Activated CD4-positive, alpha-beta memory T cell treated with anti-CD3 and anti-CD28 coated beads for 36 hours (primary cell): ENCODE results near the gene RPRML. TPM values are rescaled to one million over a fixed set of nuclear protein-coding genes. Genes with fewer than 3 reads are reported as not detected.
"Not testable (repeated sequence)": the region's sequence is repeated elsewhere in the genome, so short reads cannot be mapped to it uniquely, and the experiment has no call there.

Source experiments
- CTCF ChIA-PET: fragments of 350-600 bp; sonication (Branson Sonifier 250); formaldehyde crosslinking; loops from one replicate; lab custom pipeline; 2021; ENCODE audit warnings: antibody characterized with exemption, inconsistent platforms; lab: Charles Lee
- POLR2A ChIA-PET: fragments of 350-600 bp; sonication (Branson Sonifier 250); formaldehyde crosslinking; loops from one replicate; lab custom pipeline; 2021; ENCODE audit warnings: antibody characterized with exemption; lab: Charles Lee
- DNase-seq: peaks from one replicate; pipeline ENCODE4 v3.0.0-alpha.2; 2020
- H3K27ac Mint-ChIP-seq: one replicate; pipeline ENCODE4 v1.8.0; 2021; ENCODE audit warnings: mixed read lengths
- H3K27me3 Mint-ChIP-seq: one replicate; pipeline ENCODE4 v1.8.0; 2021; ENCODE audit warnings: mixed read lengths
- H3K36me3 Mint-ChIP-seq: one replicate; pipeline ENCODE4 v1.8.0; 2021; ENCODE audit warnings: mixed read lengths
- H3K4me1 Mint-ChIP-seq: one replicate; pipeline ENCODE4 v1.8.0; 2021; ENCODE audit warnings: low read depth, mixed read lengths
- H3K4me3 Mint-ChIP-seq: one replicate; pipeline ENCODE4 v1.8.0; 2021; ENCODE audit warnings: mild to moderate bottlenecking, mixed read lengths
- H3K9me3 Mint-ChIP-seq: one replicate; pipeline ENCODE4 v1.8.0; 2021; ENCODE audit warnings: mixed read lengths
- intact Hi-C: fragments of 100-400 bp; cut with micrococcal nuclease; formaldehyde crosslinking; loops from one replicate; pipeline ENCODE4 v1.15.1; 2023
- total RNA-seq, 2 experiments: library from RNA; stranded (reverse); gene quantifications; one replicate each; pipeline ENCODE4 v1.2.3, GENCODE V29; 2021

RPRML gene
- total RNA-seq, 2 experiments from 2014 or later = not detected

- H3K9me3 Mint-ChIP-seq, CTCF ChIA-PET, H3K27ac Mint-ChIP-seq, H3K4me1 Mint-ChIP-seq, H3K4me3 Mint-ChIP-seq, DNase-seq, intact Hi-C loops, H3K36me3 Mint-ChIP-seq: not testable (repeated sequence)
- POLR2A ChIA-PET = interaction anchor here (0.6 kb wide), 1 partner anchor 148 kb away, joined by 3 read pairs; no protein-coding TSS in a partner anchor
- H3K27me3 Mint-ChIP-seq = peaks cover 11% of the 10 kb centered on the region
Observed at GRCh38 chr17:46987927-46988326, 8.9 kb upstream of the RPRML start.

GRCh38 chr17:46986366-46986765 lies 7.3 kb upstream of the RPRML start:
- H3K9me3 Mint-ChIP-seq = no peaks in the 10 kb centered on the region
- H3K4me3 Mint-ChIP-seq = no peak overlapping the region
- intact Hi-C loops = no loop called here
- H3K4me1 Mint-ChIP-seq = no peaks in the 10 kb centered on the region
- no peak overlapping the region for H3K27ac Mint-ChIP-seq
- CTCF ChIA-PET = no interaction called here
- POLR2A ChIA-PET = no interaction called here
- DNase-seq = no peak
- H3K27me3 Mint-ChIP-seq = peaks cover 11% of the 10 kb centered on the region
- no peaks in the 10 kb centered on the region for H3K36me3 Mint-ChIP-seq

- CTCF ChIA-PET = no interaction called here
- DNase-seq = no peak
- H3K27me3 Mint-ChIP-seq = peaks cover 21% of the 10 kb centered on the region
- H3K36me3 Mint-ChIP-seq = no peaks in the 10 kb centered on the region
- peaks cover 2% of the 10 kb centered on the region for H3K4me1 Mint-ChIP-seq
- no peak overlapping the region for H3K27ac Mint-ChIP-seq
- intact Hi-C loops = no loop called here
- no peaks in the 10 kb centered on the region for H3K9me3 Mint-ChIP-seq
- POLR2A ChIA-PET = no interaction called here
- no peak overlapping the region for H3K4me3 Mint-ChIP-seq
Observed at GRCh38 chr17:46984892-46985291, 5.8 kb upstream of the RPRML start.

GRCh38 chr17:46984341-46984740 lies 5.3 kb upstream of the RPRML start:
- Mint-ChIP-seq H3K27ac (no peak overlapping the region), H3K4me1 (peaks cover 4% of the 10 kb centered on the region), H3K4me3 (no peak overlapping the region), H3K9me3 (no peaks in the 10 kb centered on the region), H3K27me3 (peaks cover 24% of the 10 kb centered on the region), H3K36me3 (no peaks in the 10 kb centered on the region)
- intact Hi-C loops = no loop called here
- no peak for DNase-seq
- POLR2A ChIA-PET = no interaction called here
- CTCF ChIA-PET = no interaction called here

- ChIA-PET POLR2A (no interaction called here), CTCF (no interaction called here)
- no peak overlapping the region for H3K27ac Mint-ChIP-seq
- DNase-seq = no peak
- no peaks in the 10 kb centered on the region for H3K36me3 Mint-ChIP-seq
- intact Hi-C loops = no loop called here
- peaks cover 4% of the 10 kb centered on the region for H3K4me1 Mint-ChIP-seq
- H3K4me3 Mint-ChIP-seq = no peak overlapping the region
- peaks cover 25% of the 10 kb centered on the region for H3K27me3 Mint-ChIP-seq
- no peaks in the 10 kb centered on the region for H3K9me3 Mint-ChIP-seq
Observed at GRCh38 chr17:46983782-46984181, 4.7 kb upstream of the RPRML start.

GRCh38 chr17:46982577-46982976 lies 3.5 kb upstream of the RPRML start:
- H3K9me3 Mint-ChIP-seq = no peaks in the 10 kb centered on the region
- POLR2A ChIA-PET = no interaction called here
- H3K36me3 Mint-ChIP-seq = no peaks in the 10 kb centered on the region
- H3K27me3 Mint-ChIP-seq = peaks cover 24% of the 10 kb centered on the region
- H3K4me1 Mint-ChIP-seq = peaks cover 8% of the 10 kb centered on the region
- intact Hi-C loops = no loop called here
- CTCF ChIA-PET = interaction anchor here (0.9 to 1.0 kb wide), 2 partner anchors 17 to 40 kb away, joined by 3 read pairs; no protein-coding TSS in a partner anchor
- DNase-seq = no peak
- H3K27ac Mint-ChIP-seq = no peak overlapping the region
- H3K4me3 Mint-ChIP-seq = no peak overlapping the region

- CTCF ChIA-PET = interaction anchor here (2.2 kb wide), 1 partner anchor 36 kb away, joined by 5 read pairs; no protein-coding TSS in a partner anchor
Observed at GRCh38 chr17:46978489-46979146, 435 bp downstream of the RPRML start.

GRCh38 chr17:46977750-46978488 lies 1.1 kb downstream of the RPRML start:
- no peak for DNase-seq
- Mint-ChIP-seq H3K36me3 (peaks cover 3% of the 10 kb centered on the region), H3K27ac (no peak overlapping the region), H3K27me3 (peaks cover 36% of the 10 kb centered on the region), H3K4me1 (peaks cover 8% of the 10 kb centered on the region), H3K9me3 (no peaks in the 10 kb centered on the region), H3K4me3 (peak overlapping the region; percentile 60)
- intact Hi-C loops = no loop called here
- ChIA-PET CTCF (no interaction called here), POLR2A (no interaction called here)

More at GRCh38 chr17:46978489-46979146, 435 bp downstream of the RPRML start:
- Mint-ChIP-seq H3K4me3 (peak overlapping the region; percentile 60), H3K27me3 (peaks cover 36% of the 10 kb centered on the region), H3K36me3 (peaks cover 3% of the 10 kb centered on the region), H3K4me1 (peaks cover 8% of the 10 kb centered on the region), H3K9me3 (no peaks in the 10 kb centered on the region), H3K27ac (no peak overlapping the region)
- intact Hi-C loops = no loop called here
- POLR2A ChIA-PET = no interaction called here
- DNase-seq = peak; percentile 13

- DNase-seq = peak; percentile 15
- intact Hi-C loops = no loop called here
- H3K4me3 Mint-ChIP-seq = no peak overlapping the region
Observed at GRCh38 chr17:46977348-46977747, 1.7 kb downstream of the RPRML start.

GRCh38 chr17:46976626-46977270 lies 2.3 kb downstream of the RPRML start:
- H3K27ac Mint-ChIP-seq = no peak overlapping the region
- H3K36me3 Mint-ChIP-seq = peaks cover 3% of the 10 kb centered on the region
- intact Hi-C loops = no loop called here
- ChIA-PET POLR2A (no interaction called here), CTCF (no interaction called here)
- H3K27me3 Mint-ChIP-seq = peaks cover 36% of the 10 kb centered on the region
- peaks cover 8% of the 10 kb centered on the region for H3K4me1 Mint-ChIP-seq
- no peak overlapping the region for H3K4me3 Mint-ChIP-seq
- H3K9me3 Mint-ChIP-seq = no peaks in the 10 kb centered on the region
- no peak for DNase-seq

More at GRCh38 chr17:46977348-46977747, 1.7 kb downstream of the RPRML start:
- CTCF ChIA-PET = no interaction called here
- Mint-ChIP-seq H3K9me3 (no peaks in the 10 kb centered on the region), H3K36me3 (peaks cover 3% of the 10 kb centered on the region), H3K4me1 (peaks cover 8% of the 10 kb centered on the region), H3K27ac (no peak overlapping the region), H3K27me3 (peaks cover 36% of the 10 kb centered on the region)
- POLR2A ChIA-PET = no interaction called here

GRCh38 chr17:46975287-46975686 lies 3.8 kb downstream of the RPRML start:
- intact Hi-C loops = no loop called here
- Mint-ChIP-seq H3K9me3 (no peaks in the 10 kb centered on the region), H3K4me3 (no peak overlapping the region), H3K27me3 (peaks cover 28% of the 10 kb centered on the region), H3K4me1 (peaks cover 8% of the 10 kb centered on the region), H3K27ac (no peak overlapping the region), H3K36me3 (peaks cover 3% of the 10 kb centered on the region)
- no peak for DNase-seq
- ChIA-PET CTCF (no interaction called here), POLR2A (no interaction called here)

- intact Hi-C loops = no loop called here
- H3K4me3 Mint-ChIP-seq = no peak overlapping the region
- H3K36me3 Mint-ChIP-seq = peaks cover 3% of the 10 kb centered on the region
- peaks cover 22% of the 10 kb centered on the region for H3K27me3 Mint-ChIP-seq
- POLR2A ChIA-PET = no interaction called here
- CTCF ChIA-PET = no interaction called here
- peaks cover 5% of the 10 kb centered on the region for H3K4me1 Mint-ChIP-seq
- no peaks in the 10 kb centered on the region for H3K9me3 Mint-ChIP-seq
- H3K27ac Mint-ChIP-seq = no peak overlapping the region
- DNase-seq = no peak
Observed at GRCh38 chr17:46974086-46974485, 5.0 kb downstream of the RPRML start.
